H9 (cell line): ENCODE results near the gene IFT57. TPM values are rescaled to one million over a fixed set of nuclear protein-coding genes. Genes with fewer than 3 reads are reported as not detected.

Source experiments
- DNase-seq: peaks from one replicate; pipeline ENCODE4 v3.0.0-alpha.2; 2017
- H2AFZ ChIP-seq: one replicate; pipeline ENCODE4 v1.6.1; 2013; ENCODE audit warnings: mild to moderate bottlenecking, low read length, control low read depth, moderate library complexity
- H2AK5ac ChIP-seq: 2 replicates; pipeline ENCODE4 v1.6.1; 2013; ENCODE audit warnings: low read length, control low read depth, mixed read lengths; ENCODE audit not compliant: insufficient read length
- H2BK120ac ChIP-seq: one replicate; pipeline ENCODE4 v1.6.1; 2013; ENCODE audit warnings: low read depth, mild to moderate bottlenecking, low read length, control low read depth, inconsistent platforms; ENCODE audit not compliant: poor library complexity, severe bottlenecking
- H2BK12ac ChIP-seq: 2 replicates; pipeline ENCODE4 v1.6.1; 2013; ENCODE audit warnings: low read length, control low read depth, mixed read lengths, low read depth; ENCODE audit not compliant: insufficient read length
- H2BK15ac ChIP-seq: 2 replicates; pipeline ENCODE4 v1.6.1; 2013; ENCODE audit warnings: low read depth, low read length, control low read depth
- H2BK20ac ChIP-seq: one replicate; pipeline ENCODE4 v1.6.1; 2013; ENCODE audit warnings: low read depth, mild to moderate bottlenecking, low read length, control low read depth, inconsistent platforms; ENCODE audit not compliant: poor library complexity, severe bottlenecking
- H2BK5ac ChIP-seq: 2 replicates; pipeline ENCODE4 v1.6.1; 2013; ENCODE audit warnings: low read length, control low read depth, mixed read lengths; ENCODE audit not compliant: insufficient read length
- H3K14ac ChIP-seq: 2 replicates; pipeline ENCODE4 v1.6.1; 2013; ENCODE audit warnings: low read length, control low read depth; ENCODE audit not compliant: insufficient read depth
- H3K18ac ChIP-seq: 2 replicates; pipeline ENCODE4 v1.6.1; 2013; ENCODE audit warnings: low read depth, mild to moderate bottlenecking, mixed read lengths, low read length, control low read depth; ENCODE audit not compliant: insufficient read length
- H3K23ac ChIP-seq: 2 replicates; pipeline ENCODE4 v1.6.1; 2013; ENCODE audit warnings: low read length, control low read depth, mixed read lengths, low read depth; ENCODE audit not compliant: insufficient read length
- H3K23me2 ChIP-seq: 2 replicates; pipeline ENCODE4 v1.6.1; 2013; ENCODE audit warnings: low read depth, mild to moderate bottlenecking, mixed read lengths, low read length, control low read depth; ENCODE audit not compliant: insufficient read length, poor library complexity, severe bottlenecking
- H3K27ac ChIP-seq: 2 replicates; pipeline ENCODE4 v1.5.1; 2013; ENCODE audit warnings: low read length, control low read depth, mixed read lengths, low read depth; ENCODE audit not compliant: insufficient read length
- H3K27me3 ChIP-seq: 2 replicates; pipeline ENCODE4 v1.6.1; 2013; ENCODE audit warnings: low read length, control low read depth, inconsistent platforms; ENCODE audit not compliant: insufficient read depth
- H3K4ac ChIP-seq: 2 replicates; pipeline ENCODE4 v1.6.1; 2013; ENCODE audit warnings: low read depth, mild to moderate bottlenecking, control low read depth, inconsistent platforms, low read length, moderate library complexity
- H3K4me1 ChIP-seq: 2 replicates; pipeline ENCODE4 v1.6.1; 2013; ENCODE audit warnings: low read length, control low read depth, inconsistent platforms; ENCODE audit not compliant: insufficient read depth
- H3K4me2 ChIP-seq: 2 replicates; pipeline ENCODE4 v1.6.1; 2013; ENCODE audit warnings: low read length, control low read depth, mixed read lengths; ENCODE audit not compliant: insufficient read length, insufficient read depth
- H3K56ac ChIP-seq: 2 replicates; pipeline ENCODE4 v1.6.1; 2013; ENCODE audit warnings: low read depth, mild to moderate bottlenecking, mixed read lengths, low read length, control low read depth; ENCODE audit not compliant: insufficient read length
- H3K79me1 ChIP-seq: 2 replicates; pipeline ENCODE4 v1.6.1; 2013; ENCODE audit warnings: low read depth, mild to moderate bottlenecking, moderate library complexity, low read length, control low read depth, inconsistent platforms; ENCODE audit not compliant: insufficient read depth, poor library complexity, severe bottlenecking
- H3K79me2 ChIP-seq: 2 replicates; pipeline ENCODE4 v1.6.1; 2013; ENCODE audit warnings: low read length, control low read depth, inconsistent platforms; ENCODE audit not compliant: insufficient read depth
- H3K9ac ChIP-seq: 2 replicates; pipeline ENCODE4 v1.6.1; 2013; ENCODE audit warnings: low read length, control low read depth, mixed read lengths; ENCODE audit not compliant: insufficient read length; ENCODE audit errors: extremely low read depth
- H3K9me3 ChIP-seq: one replicate; pipeline ENCODE4 v1.6.1; 2013; ENCODE audit warnings: low read depth, low read length, inconsistent platforms; ENCODE audit not compliant: control insufficient read depth
- H3T11ph ChIP-seq: one replicate; pipeline ENCODE4 v1.6.1; 2013; ENCODE audit warnings: mild to moderate bottlenecking, low read length, control low read depth, inconsistent platforms
- H4K20me1 ChIP-seq: one replicate; pipeline ENCODE4 v1.6.1; 2013; ENCODE audit not compliant: control insufficient read depth, insufficient read length, insufficient read depth
- H4K5ac ChIP-seq: 2 replicates; pipeline ENCODE4 v1.6.1; 2013; ENCODE audit warnings: low read depth, mild to moderate bottlenecking, mixed read lengths, low read length, control low read depth; ENCODE audit not compliant: insufficient read length
- H4K8ac ChIP-seq: replicated peaks from 2 replicates; pipeline ENCODE4 v1.6.1; 2013; ENCODE audit warnings: low read length, control low read depth, mixed read lengths, low read depth; ENCODE audit not compliant: insufficient read length
- H4K91ac ChIP-seq: 2 replicates; pipeline ENCODE4 v1.6.1; 2013; ENCODE audit warnings: low read depth, mild to moderate bottlenecking, moderate library complexity, mixed read lengths, low read length, control low read depth; ENCODE audit not compliant: insufficient read length
- H3K27ac Mint-ChIP-seq, 3 experiments: 2 replicates in 2 of 3; 3 replicates in 1 of 3; pipeline ENCODE4 v1.8.0; 2020 to 2021; ENCODE audit warnings: mixed read lengths in 3 of 3, mild to moderate bottlenecking in 1 of 3, moderate library complexity in 1 of 3
- H3K27me3 Mint-ChIP-seq: 2 replicates; pipeline ENCODE4 v1.8.0; 2021; ENCODE audit warnings: low read depth, mild to moderate bottlenecking, moderate library complexity, mixed read lengths
- H3K36me3 Mint-ChIP-seq, 3 experiments: 2 replicates in 2 of 3; 3 replicates in 1 of 3; pipeline ENCODE4 v1.8.0; 2020 to 2021; ENCODE audit warnings: low read depth in 3 of 3, mixed read lengths in 3 of 3; ENCODE audit not compliant: insufficient read depth in 1 of 3
- H3K4me1 Mint-ChIP-seq, 2 experiments: 2 replicates each; pipeline ENCODE4 v1.8.0; 2020; ENCODE audit warnings: mixed read lengths in 2 of 2
- H3K4me3 Mint-ChIP-seq, 2 experiments: 2 replicates in 1 of 2; 3 replicates in 1 of 2; pipeline ENCODE4 v1.8.0; 2020 to 2021; ENCODE audit warnings: mild to moderate bottlenecking in 2 of 2, mixed read lengths in 2 of 2, moderate library complexity in 1 of 2
- H3K9me3 Mint-ChIP-seq, 2 experiments: 2 replicates in 1 of 2; 3 replicates in 1 of 2; pipeline ENCODE4 v1.8.0; 2020; ENCODE audit warnings: mild to moderate bottlenecking in 2 of 2, mixed read lengths in 2 of 2, moderate library complexity in 1 of 2
- CTCF ChIP-seq: fragments of 200-600 bp; sonication (generic); conservative IDR thresholded peaks from 3 replicates; pipeline ENCODE4 v1.8.0; 2021; ENCODE audit warnings: antibody characterized with exemption, mild to moderate bottlenecking
- WGBS: extraction: QIAGEN DNeasy Blood & Tissue Kit; methylation state at CpG from one replicate; pipeline ENCODE4 v1.1.7; 2013; ENCODE audit warnings: missing lambda C conversion rate, low lambda C conversion rate, mixed read lengths; ENCODE audit not compliant: insufficient read length; ENCODE audit errors: extremely low coverage; 5-methylcytosine and 5-hydroxymethylcytosine counted together
- total RNA-seq: library from RNA; stranded (reverse); gene quantifications from 2 replicates; pipeline ENCODE4 v1.2.1, GENCODE V29; 2021

IFT57 gene
- total RNA-seq, 1 experiment from 2014 or later: 21.4 TPM

GRCh38 chr3:108200024-108200423 lies 22.2 kb downstream of the IFT57 start:
- no peak overlapping the region for H3T11ph ChIP-seq
- no peak overlapping the region for H2AFZ ChIP-seq
- no peak for DNase-seq
- H4K5ac ChIP-seq: no peak overlapping the region
- H3K9me3 Mint-ChIP-seq: no peaks in the 10 kb centered on the region
- H3K79me2 ChIP-seq: no peaks in the 10 kb centered on the region
- no peaks in the 10 kb centered on the region for H3K23me2 ChIP-seq
- H2BK12ac ChIP-seq: no peak overlapping the region
- no peak overlapping the region for H2BK20ac ChIP-seq
- H4K8ac ChIP-seq: no peak overlapping the region
- no peak overlapping the region for H3K4me3 Mint-ChIP-seq
- H3K27me3 ChIP-seq: no peaks in the 10 kb centered on the region
- H3K56ac ChIP-seq: no peak overlapping the region
- no peaks in the 10 kb centered on the region for H3K4me1 ChIP-seq
- no peak overlapping the region for H3K23ac ChIP-seq
- H3K36me3 Mint-ChIP-seq: no peaks in the 10 kb centered on the region
- H2BK5ac ChIP-seq: no peak overlapping the region
- no peak overlapping the region for H2BK120ac ChIP-seq
- no peak overlapping the region for H3K4ac ChIP-seq
- H4K20me1 ChIP-seq: no peaks in the 10 kb centered on the region
- no peak overlapping the region for H3K18ac ChIP-seq
- no peak overlapping the region for H3K9ac ChIP-seq
- H3K27ac ChIP-seq: no peak overlapping the region
- no peak overlapping the region for H2BK15ac ChIP-seq
- no peak overlapping the region for H2AK5ac ChIP-seq
- no peaks in the 10 kb centered on the region for H3K79me1 ChIP-seq
- H3K27me3 Mint-ChIP-seq: no peaks in the 10 kb centered on the region
- WGBS: no CpG with 5 or more reads among the region's 2 CpGs
- no peaks in the 10 kb centered on the region for H3K9me3 ChIP-seq
- H3K4me1 Mint-ChIP-seq: peaks cover 3 to 9% of the 10 kb centered on the region in 2 experiments; a peak in 3 of 4 replicates
- H3K14ac ChIP-seq: no peak overlapping the region
- TF ChIP-seq CTCF: no peak
- no peak overlapping the region for H4K91ac ChIP-seq
- H3K4me2 ChIP-seq: no peak overlapping the region
- no peak overlapping the region for H3K27ac Mint-ChIP-seq
